BLaER1 (cell line): Measurements from ENCODE around the gene TTYH1.
"Not testable (repeated sequence)": the region's sequence is repeated elsewhere in the genome, so short reads cannot be mapped to it uniquely, and the experiment has no call there.

Experiments
- H3K27ac ChIP-seq: shearing (Covaris generic); formaldehyde crosslinking; 2 replicates; pipeline ENCODE4 v1.8.1; 2022
- H3K27me3 ChIP-seq: shearing (Covaris generic); formaldehyde crosslinking; 2 replicates; pipeline ENCODE4 v1.8.1; 2022
- H3K36me3 ChIP-seq: shearing (Covaris generic); formaldehyde crosslinking; 2 replicates; pipeline ENCODE4 v1.8.1; 2022
- H3K4me1 ChIP-seq: shearing (Covaris generic); formaldehyde crosslinking; 2 replicates; pipeline ENCODE4 v1.8.1; 2022
- H3K4me2 ChIP-seq: shearing (Covaris generic); formaldehyde crosslinking; 2 replicates; pipeline ENCODE4 v1.8.1; 2022
- H3K4me3 ChIP-seq: shearing (Covaris generic); formaldehyde crosslinking; 2 replicates; pipeline ENCODE4 v1.8.1; 2022
- H3K9ac ChIP-seq: shearing (Covaris generic); formaldehyde crosslinking; 2 replicates; pipeline ENCODE4 v1.8.1; 2022
- H3K9me3 ChIP-seq: shearing (Covaris generic); formaldehyde crosslinking; 2 replicates; pipeline ENCODE4 v1.8.1; 2022
- H4K20me1 ChIP-seq: shearing (Covaris generic); formaldehyde crosslinking; 2 replicates; pipeline ENCODE4 v1.8.1; 2022
- Cebpa-rat ChIP-seq: shearing (Covaris generic); IDR thresholded peaks from 2 replicates; pipeline ENCODE4 v1.8.1; 2022

The TTYH1 gene

DNA sequence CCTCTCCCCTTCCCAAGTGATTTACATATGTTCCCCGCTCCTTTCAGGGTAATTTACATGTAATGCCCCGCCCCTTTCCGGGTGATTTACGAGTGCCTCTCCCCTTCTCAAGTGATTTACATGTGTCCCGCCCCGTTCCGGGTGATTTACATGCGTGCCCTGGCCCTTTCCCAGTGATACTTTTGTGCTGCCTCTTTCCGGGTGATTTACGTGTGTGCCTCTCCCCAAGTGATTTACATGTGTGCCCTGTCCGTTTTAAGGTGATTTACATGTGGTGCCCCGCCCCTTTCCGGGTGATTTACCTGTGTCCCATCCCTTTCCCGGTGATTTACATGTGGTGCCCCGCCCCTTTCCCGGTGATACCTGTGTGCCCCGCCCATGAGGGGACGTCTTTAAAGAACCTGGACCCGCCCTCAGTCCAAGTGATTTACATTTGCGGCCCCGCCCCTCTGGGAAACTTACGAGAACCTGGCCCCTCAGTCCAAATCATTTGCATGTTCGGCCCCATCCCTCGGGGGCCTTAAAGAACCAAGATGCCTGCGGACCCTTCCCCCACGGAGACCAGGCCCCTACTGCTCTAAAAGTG is 48.9 kb downstream of the TTYH1 start:
- Histone ChIP-seq H3K4me3 (peak overlapping the region; percentile 84), H3K4me2 (peak overlapping the region; percentile 85), H3K9ac (peak overlapping the region; percentile 66), H4K20me1 (peaks cover 35% of the 10 kb centered on the region), H3K27me3 (no peaks in the 10 kb centered on the region), H3K36me3 (peaks cover 29% of the 10 kb centered on the region), H3K27ac (peak overlapping the region; percentile 79), H3K9me3 (no peaks in the 10 kb centered on the region), H3K4me1 (peaks cover 69% of the 10 kb centered on the region)
- TF ChIP-seq Cebpa-rat, result no peak

GRCh38 chr19:54464630-54465425 is 49.6 kb downstream of the TTYH1 start:
- peaks cover 22% of the 10 kb centered on the region for H3K36me3 ChIP-seq
- H3K4me3 ChIP-seq, result peak overlapping the region; percentile 84
- H3K4me2 ChIP-seq, result peak overlapping the region; percentile 85
- peaks cover 69% of the 10 kb centered on the region for H3K4me1 ChIP-seq
- no peak for TF ChIP-seq Cebpa-rat
- peak overlapping the region; percentile 79 for H3K27ac ChIP-seq
- no peaks in the 10 kb centered on the region for H3K9me3 ChIP-seq
- peak overlapping the region; percentile 66 for H3K9ac ChIP-seq
- H4K20me1 ChIP-seq, result peaks cover 29% of the 10 kb centered on the region
- no peaks in the 10 kb centered on the region for H3K27me3 ChIP-seq

DNA sequence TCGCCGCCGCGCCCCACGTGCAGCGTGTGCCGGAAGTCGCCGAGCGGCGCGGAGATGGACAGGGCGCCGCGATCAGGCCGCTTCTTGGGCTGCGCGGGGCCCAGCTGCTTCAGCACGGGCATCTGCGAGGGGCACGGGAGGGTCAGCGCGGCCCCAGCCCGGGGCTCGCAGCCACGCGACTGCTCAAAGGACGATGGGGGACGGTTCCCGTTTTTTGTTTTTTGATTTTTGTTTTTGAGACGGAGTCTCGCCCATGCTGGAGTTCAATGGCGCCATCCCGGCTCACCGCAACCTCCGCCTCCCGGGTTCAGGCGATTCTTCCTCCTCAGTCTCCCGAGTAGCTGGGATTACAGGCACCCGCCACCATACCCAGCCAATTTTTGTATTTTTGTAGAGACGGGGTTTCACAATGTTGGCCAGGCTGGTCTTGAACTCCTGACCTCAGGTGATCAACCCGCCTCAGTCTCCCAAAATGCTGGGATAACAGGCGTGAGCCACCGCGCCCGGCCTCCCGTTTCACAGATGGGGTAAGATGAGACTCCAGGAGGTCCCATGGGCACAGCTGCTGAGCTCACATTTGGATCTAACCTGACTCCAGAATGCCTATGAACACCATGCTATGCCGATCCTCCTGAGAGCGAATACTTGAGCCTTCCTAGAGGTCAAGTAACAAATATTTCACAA is 50.3 kb downstream of the TTYH1 start:
- H3K27me3 ChIP-seq, result no peaks in the 10 kb centered on the region
- H3K4me3 ChIP-seq, result peak overlapping the region; percentile 84
- H3K9me3 ChIP-seq, result no peaks in the 10 kb centered on the region
- peak overlapping the region; percentile 79; the same call in 1 of the 2 replicates for H3K27ac ChIP-seq
- no peak for TF ChIP-seq Cebpa-rat
- peaks cover 21% of the 10 kb centered on the region for H4K20me1 ChIP-seq
- peak overlapping the region; percentile 85 for H3K4me2 ChIP-seq
- H3K4me1 ChIP-seq, result peaks cover 70% of the 10 kb centered on the region
- H3K9ac ChIP-seq, result no peak overlapping the region
- peaks cover 17% of the 10 kb centered on the region for H3K36me3 ChIP-seq

GRCh38 chr19:54466110-54466480 is 50.8 kb downstream of the TTYH1 start:
- H3K4me2 ChIP-seq, result peak overlapping the region; percentile 85

GRCh38 chr19:54469496-54469934 is 54.3 kb downstream of the TTYH1 start:
- no peaks in the 10 kb centered on the region for H3K27me3 ChIP-seq
- H4K20me1 ChIP-seq, result no peaks in the 10 kb centered on the region
- H3K4me2 ChIP-seq, result peak overlapping the region; percentile 99
- no peaks in the 10 kb centered on the region for H3K36me3 ChIP-seq
- 0 out of 2 replicates have a peak overlapping the region, but pooled peaks have one; percentile 89 for H3K9ac ChIP-seq
- H3K9me3 ChIP-seq, result no peaks in the 10 kb centered on the region
- TF ChIP-seq Cebpa-rat, result no peak
- peak overlapping the region; percentile 98 for H3K27ac ChIP-seq
- no peak overlapping the region for H3K4me3 ChIP-seq
- H3K4me1 ChIP-seq, result peaks cover 73% of the 10 kb centered on the region

More at GRCh38 chr19:54466110-54466480, 50.8 kb downstream of the TTYH1 start:
- H3K9ac ChIP-seq, H3K27me3 ChIP-seq, H3K9me3 ChIP-seq, H3K4me3 ChIP-seq: not testable (repeated sequence)
- H3K27ac ChIP-seq, result 0 out of 2 replicates have a peak overlapping the region, but pooled peaks have one; percentile 37
- peaks cover 70% of the 10 kb centered on the region for H3K4me1 ChIP-seq
- H4K20me1 ChIP-seq, result peaks cover 16% of the 10 kb centered on the region
- peaks cover 13% of the 10 kb centered on the region for H3K36me3 ChIP-seq

DNA sequence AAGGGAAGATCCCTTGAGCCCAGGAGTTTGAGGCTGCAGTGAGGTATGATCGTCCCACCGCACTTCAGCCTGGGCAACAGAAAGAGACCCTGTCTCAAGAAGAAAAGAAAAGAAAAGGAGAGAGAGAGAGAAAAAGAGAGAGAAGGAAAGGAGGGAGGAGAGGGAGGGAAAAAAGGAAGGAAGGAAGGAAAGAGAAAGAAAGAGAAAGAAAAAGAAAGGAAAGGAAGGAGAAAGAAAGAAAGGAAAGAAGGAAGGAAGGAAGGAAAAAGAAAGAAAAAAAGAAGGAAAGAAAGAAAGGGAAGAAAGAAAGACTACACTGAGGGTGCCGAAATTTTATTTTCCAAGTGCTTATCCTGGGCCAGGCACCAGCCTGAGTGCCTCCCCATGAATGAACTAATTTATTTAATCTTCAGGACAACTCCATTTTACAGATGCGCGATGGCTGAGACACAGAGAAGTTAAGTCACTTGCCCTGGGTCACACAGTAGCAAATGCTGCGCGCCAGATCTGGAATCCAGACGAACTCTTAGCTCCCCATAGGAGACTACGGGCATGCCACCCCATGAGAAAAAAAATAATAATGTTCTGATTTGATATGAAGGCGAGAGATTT is 55.1 kb downstream of the TTYH1 start:
- H3K4me1 ChIP-seq, result peaks cover 66% of the 10 kb centered on the region
- H3K36me3 ChIP-seq, result no peaks in the 10 kb centered on the region
- H4K20me1 ChIP-seq, result no peaks in the 10 kb centered on the region
- H3K27me3 ChIP-seq, result no peaks in the 10 kb centered on the region
- H3K9ac ChIP-seq, result peak overlapping the region; percentile 89
- peak overlapping the region; percentile 99 for H3K4me2 ChIP-seq
- H3K27ac ChIP-seq, result peak overlapping the region; percentile 98
- no peaks in the 10 kb centered on the region for H3K9me3 ChIP-seq
- peak overlapping the region; percentile 70 for H3K4me3 ChIP-seq
- no peak for TF ChIP-seq Cebpa-rat

GRCh38 chr19:54470991-54471782 is 55.9 kb downstream of the TTYH1 start:
- no peaks in the 10 kb centered on the region for H3K36me3 ChIP-seq
- peaks cover 57% of the 10 kb centered on the region for H3K4me1 ChIP-seq
- H3K27me3 ChIP-seq, result no peaks in the 10 kb centered on the region
- peak overlapping the region; percentile 99 for H3K4me2 ChIP-seq
- H3K4me3 ChIP-seq, result peak overlapping the region; percentile 70
- H3K9me3 ChIP-seq, result no peaks in the 10 kb centered on the region
- no peaks in the 10 kb centered on the region for H4K20me1 ChIP-seq
- TF ChIP-seq Cebpa-rat, result no peak
- H3K27ac ChIP-seq, result peak overlapping the region; percentile 98
- H3K9ac ChIP-seq, result peak overlapping the region; percentile 89

DNA sequence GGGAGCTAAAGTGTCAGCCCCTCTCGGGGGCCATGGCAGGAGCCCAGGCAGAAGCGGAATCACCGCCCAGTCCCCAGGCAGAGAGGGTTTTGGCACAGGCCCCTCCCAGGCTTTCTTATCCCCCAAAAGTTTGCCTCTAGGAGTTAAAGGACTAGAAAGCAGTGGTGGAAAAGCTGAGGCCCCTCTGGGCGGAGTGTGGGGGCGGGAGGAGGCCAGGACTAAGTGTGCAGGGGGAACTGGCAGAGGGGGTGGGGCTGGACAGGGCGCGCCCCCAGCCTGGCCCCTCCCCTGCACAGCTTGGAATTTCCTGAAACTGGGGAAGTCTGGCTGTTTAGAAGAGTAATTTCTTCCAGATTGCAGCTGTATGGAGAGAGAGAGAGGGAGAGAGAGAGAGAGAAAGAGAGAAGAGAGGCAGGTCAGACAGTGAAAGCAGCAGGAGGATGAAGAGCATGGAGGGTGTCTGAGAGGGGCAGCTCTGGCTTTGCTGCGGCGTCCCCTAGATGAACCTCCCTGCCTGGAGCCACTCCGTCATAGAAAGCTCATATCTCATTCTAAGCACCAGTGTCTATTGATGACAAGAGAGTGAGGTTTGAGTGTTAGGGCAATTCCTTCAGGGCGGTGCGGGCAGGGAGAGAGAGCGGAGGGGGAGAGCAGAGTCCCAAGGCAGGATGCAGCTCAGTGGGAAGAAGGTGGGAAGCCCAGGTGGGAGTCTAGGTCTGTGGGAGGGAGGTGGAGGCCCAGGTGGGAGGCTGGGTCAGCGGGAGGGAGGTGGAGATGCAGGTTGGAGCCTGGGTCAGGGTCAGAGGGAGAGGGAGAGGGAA is 58.0 kb downstream of the TTYH1 start, which contains the start of gene CDC42EP5:
TSS of gene CDC42EP5 (minus strand) at position 226 of the 821 bp plus-strand sequence. CDS start 7,749 bp downstream, outside the sequence.
- Histone ChIP-seq H3K4me3 (peak within 1 kb of the TSS; percentile 58), H3K9me3 (no peaks in the 10 kb centered on the region), H3K4me1 (peaks cover 46% of the 10 kb centered on the region), H3K4me2 (peak within 1 kb of the TSS; percentile 80), H3K9ac (peak within 1 kb of the TSS; percentile 41; the same call in 1 of the 2 replicates), H3K27me3 (no peaks in the 10 kb centered on the region), H4K20me1 (no peaks in the 10 kb centered on the region), H3K27ac (peak within 1 kb of the TSS; percentile 68), H3K36me3 (no peaks in the 10 kb centered on the region)
- TF ChIP-seq Cebpa-rat, result no peak
